ENCODE measurements around the gene METAP1D.
"Not testable (repeated sequence)": the region's sequence is repeated elsewhere in the genome, so short reads cannot be mapped to it uniquely, and the experiment has no call there.

METAP1D gene

DNA sequence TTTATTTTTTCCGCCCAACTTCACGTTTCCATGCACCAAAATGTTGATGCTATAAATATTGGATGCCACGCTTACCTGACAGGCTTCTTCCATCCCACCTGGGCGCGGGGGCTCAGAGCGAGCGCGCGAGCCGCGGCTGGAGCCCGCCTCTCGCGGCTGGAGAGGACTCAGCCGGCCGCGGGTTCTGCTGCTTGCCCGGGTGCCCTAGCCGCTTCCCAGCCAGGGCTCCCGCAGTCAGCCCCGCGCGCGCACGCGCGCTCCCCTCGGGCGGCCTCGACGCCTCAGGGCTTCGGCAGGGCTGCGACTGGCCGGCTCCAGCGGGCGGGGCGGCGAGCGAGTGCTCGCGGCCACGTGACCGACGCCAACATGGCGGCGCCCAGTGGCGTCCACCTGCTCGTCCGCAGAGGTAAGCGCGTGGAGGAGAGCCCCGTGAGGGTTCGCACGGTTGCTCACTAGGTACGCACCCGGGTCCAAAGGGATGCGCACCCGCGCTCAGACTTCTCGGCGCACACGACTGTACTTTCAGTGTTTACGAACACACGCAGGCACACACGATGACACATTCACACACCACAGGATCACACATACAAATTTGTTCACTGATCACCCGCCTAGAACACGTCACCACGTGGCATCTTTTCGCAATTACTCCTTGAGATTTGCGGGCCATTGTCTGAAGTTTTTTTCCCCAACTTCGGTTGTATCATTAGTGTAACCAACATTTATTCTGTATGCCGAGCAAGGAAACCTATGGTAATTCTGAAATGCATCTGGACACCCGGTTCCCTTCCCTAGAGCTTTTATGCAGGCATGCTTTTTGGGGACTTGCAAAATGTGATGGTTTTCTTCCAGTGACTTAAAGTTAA is at the start of gene METAP1D:
Gene METAP1D, plus strand, starts transcription at position 350 of the 866 bp plus-strand sequence. Its CDS starts 17 bp downstream, at position 367.
- in situ Hi-C loops (cut with HindIII; ENCODE audit: low sequenced_read_pairs): no loop called here

DNA sequence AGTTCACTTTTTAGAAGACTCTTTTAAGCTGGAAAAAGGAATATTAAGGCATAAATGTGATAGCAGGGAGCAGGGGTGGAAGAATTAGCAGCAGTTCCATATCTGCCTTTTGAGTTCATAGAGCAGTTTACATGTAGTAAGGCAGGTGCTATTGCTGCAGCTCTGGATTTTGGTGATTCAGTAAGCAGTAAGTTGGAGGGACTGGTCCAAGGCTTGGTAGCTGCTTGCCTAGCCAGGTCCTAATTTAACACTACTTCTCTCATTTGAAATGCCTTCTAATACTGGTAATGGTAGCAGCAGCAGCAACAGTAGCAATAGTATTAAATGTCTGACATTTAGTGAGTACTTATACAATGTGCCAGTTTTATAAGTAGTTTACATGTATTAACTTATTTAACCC is 47.5 kb upstream of the METAP1D start:
- in situ Hi-C loops (cut with HindIII; ENCODE audit: low sequenced_read_pairs): no loop called here

DNA sequence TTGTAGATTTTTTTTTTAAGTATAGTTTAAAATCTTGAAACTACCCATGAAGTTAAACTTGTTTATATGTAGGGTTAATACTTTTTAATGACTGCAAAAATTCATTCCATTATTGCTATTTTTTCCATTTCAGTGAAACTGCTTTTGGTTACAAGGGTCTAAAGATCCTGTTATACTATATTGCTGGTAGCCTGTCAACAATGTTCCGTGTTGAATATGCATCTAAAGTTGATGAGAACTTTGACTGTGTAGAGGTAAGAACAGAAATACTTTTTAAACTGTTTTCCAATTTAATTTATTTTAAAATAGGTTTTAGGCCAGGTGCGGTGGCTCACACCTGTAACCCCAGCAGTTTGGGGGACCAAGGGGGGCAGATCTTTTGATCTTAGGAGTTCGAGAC is 47.0 kb upstream of the METAP1D start:
- in situ Hi-C loops (cut with HindIII; ENCODE audit: low sequenced_read_pairs): no loop called here

DNA sequence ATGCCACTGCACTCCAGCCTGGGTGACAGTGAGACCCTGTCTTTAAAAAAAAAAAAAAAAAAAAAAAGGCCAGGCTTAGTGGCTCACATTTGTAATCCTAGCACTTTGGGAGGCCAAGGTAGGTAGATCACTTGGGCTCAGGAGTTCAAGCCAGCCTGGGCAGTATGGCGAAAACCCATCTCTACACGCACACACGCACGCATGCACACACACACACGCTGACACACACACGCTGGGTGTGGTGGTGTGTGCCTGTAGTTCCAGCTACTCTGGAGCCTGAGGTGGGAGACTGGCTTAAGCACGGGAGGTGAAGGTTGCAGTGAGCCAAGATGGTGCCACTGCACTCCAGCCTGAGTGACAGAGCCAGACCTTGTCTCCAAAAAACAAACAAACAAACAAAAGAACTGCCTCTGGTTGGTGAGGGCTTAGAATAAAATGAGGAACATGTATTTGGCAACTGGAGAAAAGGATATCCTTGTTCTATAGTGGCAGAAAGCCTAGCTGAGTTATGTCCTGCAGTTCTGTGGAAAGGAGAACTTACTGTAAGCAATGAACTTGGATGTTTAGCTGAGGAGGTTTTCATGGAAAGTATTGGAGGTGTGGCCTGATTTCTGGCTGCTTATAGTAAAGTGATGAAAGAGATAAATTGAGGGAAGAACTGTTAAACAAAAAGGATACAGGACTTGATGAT is 43.5 kb upstream of the METAP1D start:
- in situ Hi-C loops (cut with HindIII; ENCODE audit: low sequenced_read_pairs): no loop called here

DNA sequence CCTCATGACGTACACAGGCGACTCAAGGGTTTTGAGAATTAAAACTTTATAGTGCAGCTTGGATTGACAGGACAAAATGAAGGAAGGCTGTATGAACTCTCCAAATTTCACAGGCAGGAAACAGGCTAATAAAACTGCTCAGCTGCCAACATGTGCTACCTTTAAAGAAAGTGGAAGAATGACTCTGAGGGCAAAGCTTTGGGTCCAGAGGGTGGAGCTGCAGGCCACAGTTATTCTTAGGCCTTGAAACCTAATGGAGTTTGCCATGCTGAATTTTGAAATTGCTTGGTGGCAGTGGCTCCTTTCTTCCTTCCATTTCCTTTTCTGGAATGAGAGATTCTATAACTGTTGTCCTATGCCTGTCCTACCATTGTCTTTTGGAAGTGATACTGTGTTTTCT is 42.7 kb upstream of the METAP1D start:
- in situ Hi-C loops (cut with HindIII; ENCODE audit: low sequenced_read_pairs): no loop called here

DNA sequence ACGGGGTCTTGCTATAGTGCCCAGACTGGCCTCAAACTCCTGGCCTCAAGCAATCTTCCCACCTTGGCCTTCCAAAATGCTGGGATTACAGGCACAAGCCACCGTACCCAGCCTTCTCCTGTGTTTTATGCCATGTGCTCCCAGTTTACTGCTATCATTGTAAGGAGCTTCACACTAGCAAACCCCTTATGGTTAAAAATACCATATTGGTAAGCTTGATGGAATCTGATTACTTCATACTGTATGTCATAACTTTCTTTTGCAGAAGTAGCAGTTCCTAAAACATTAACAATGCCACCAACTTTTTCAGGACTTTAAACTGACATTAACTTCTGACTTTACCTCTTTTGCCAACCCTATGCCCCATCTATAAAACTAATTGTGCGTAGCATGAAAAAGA is 41.3 kb upstream of the METAP1D start:
- in situ Hi-C loops (cut with HindIII; ENCODE audit: low sequenced_read_pairs): no loop called here

DNA sequence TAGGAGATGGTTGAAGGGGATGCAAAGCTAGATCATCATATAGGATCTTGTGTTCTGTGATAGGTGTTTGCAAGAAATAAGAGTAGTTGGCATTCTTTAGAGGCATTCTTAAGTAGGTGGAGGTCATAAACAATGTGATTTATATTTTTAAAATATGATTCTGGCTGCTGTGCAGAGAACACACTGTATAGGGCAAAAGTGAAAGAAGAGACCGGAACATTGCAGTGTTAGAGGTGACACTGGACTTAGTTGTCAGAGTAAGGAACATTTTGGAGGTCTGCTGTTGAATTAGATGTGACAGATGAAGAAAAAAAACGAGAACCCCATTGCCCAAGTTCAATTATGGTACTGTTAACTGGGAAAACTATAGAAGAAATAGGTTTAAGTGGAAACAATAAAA is 39.8 kb upstream of the METAP1D start:
- in situ Hi-C loops (cut with HindIII; ENCODE audit: low sequenced_read_pairs): no loop called here

DNA sequence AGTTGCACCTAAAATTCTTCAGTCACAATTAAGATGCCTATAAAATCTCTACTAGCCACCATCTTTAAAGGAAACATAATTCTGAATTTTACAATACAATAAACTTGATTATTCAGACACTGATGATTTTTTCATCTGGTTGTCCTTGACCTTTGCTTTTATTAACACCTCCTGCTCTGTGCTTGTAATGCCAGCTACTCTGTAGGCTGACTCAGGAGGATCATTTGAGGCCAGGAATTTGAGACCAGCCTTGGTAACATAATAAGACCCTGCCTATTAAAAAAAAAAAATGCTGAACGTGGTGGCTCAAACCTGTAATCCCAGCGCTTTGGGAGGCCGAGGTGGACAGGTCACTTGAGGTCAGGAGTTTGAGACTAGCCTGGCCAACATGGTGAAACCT is 39.2 kb upstream of the METAP1D start:
- in situ Hi-C loops (cut with HindIII; ENCODE audit: low sequenced_read_pairs): no loop called here

DNA sequence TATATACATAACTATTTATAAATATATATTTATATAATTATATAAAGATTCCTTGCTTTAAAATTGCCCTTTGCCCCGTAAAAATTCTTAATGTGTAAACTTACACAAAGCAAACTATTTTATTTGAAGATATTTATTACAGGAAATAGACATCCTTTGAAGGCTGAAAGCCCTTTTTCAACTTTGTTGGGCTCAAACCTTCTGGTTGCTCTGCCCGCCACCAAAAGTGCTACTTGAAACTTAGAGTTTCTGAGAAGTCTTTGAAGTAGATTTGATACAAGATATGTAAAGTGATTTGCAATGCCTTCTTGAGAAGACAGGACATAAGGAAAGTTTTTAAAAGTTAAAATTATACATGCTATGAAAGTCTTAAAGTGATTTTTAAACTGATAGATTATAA is 36.6 kb upstream of the METAP1D start:
- in situ Hi-C loops (cut with HindIII; ENCODE audit: low sequenced_read_pairs): no loop called here

DNA sequence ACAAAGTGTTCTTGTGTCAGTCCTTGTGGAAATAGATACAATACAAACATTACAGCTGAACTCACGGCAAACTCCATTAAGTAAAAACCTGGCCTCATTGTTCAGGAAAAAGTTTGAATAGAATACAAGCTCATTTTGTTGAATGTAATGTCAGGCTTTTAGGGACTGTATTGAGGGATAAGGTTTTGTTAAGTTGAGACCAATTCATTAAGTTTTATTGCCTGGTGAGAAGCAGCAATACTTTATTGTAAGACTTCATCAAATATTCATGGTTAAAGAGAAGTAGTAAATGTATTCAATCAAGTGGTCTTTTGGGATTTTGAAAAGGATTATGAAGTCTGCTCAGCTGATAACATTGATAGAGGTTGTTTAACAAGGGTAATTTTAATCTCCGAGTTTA is 35.4 kb upstream of the METAP1D start:
- in situ Hi-C loops (cut with HindIII; ENCODE audit: low sequenced_read_pairs): no loop called here

DNA sequence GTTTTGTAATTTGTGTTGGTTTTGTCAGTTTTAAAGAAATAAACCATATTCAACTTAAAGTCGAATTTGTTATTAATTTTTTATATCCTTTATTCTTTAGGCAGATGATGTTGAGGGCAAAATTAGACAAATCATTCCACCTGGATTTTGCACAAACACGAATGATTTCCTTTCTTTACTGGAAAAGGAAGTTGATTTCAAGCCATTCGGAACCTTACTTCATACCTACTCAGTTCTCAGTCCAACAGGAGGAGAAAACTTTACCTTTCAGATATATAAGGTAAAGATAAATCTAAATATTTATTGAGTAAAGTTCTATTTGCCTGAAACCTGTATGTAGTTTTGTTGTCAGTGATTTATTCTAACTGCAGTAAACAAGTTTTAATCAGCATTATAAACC is 34.5 kb upstream of the METAP1D start:
- in situ Hi-C loops (cut with HindIII; ENCODE audit: low sequenced_read_pairs): no loop called here

DNA sequence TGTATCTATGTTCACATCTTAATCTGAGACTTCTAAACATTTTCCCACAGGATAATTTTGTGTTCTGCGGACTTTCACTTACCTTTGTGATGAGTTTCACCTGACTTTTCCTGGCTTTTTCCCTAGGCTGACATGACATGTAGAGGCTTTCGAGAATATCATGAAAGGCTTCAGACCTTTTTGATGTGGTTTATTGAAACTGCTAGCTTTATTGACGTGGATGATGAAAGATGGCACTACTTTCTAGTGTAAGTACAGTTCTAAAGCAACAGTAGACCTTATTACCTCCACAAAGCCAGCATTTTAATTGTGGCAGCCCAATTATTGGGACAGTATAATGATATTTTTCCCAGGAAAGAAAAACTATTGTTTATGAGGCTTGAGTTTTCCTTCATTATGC is 34.1 kb upstream of the METAP1D start:
- in situ Hi-C loops (cut with HindIII; ENCODE audit: low sequenced_read_pairs): no loop called here

DNA sequence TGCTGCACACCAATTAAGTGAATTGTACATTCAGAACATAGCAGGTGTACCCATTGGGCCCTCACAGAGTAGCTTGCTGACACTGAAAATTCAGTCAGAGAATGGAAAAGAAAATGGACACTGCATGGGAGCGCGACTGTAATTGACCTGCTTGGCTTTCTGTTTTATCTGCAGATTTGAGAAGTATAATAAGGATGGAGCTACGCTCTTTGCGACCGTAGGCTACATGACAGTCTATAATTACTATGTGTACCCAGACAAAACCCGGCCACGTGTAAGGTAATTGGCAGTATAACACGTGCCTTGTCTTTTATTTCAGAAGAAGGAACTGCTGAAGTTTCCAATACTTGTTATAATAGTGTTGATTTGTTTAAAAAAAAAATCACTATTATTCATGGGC is 33.5 kb upstream of the METAP1D start:
- in situ Hi-C loops (cut with HindIII; ENCODE audit: low sequenced_read_pairs): no loop called here

DNA sequence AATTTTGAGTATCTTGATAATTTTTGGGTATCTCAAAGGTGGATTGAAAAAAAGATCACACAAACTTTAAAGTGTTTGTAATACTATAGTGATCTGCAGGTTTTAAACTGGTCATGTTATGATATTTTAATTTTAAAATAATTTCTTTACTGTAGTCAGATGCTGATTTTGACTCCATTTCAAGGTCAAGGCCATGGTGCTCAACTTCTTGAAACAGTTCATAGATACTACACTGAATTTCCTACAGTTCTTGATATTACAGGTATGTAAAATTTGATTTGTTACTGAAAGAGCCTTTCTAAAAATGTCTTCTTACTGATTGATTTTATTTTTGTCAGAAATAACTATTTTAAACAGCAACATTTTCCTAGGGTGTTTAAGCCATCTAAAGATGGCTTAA is 33.1 kb upstream of the METAP1D start:
- in situ Hi-C loops (cut with HindIII; ENCODE audit: low sequenced_read_pairs): no loop called here

DNA sequence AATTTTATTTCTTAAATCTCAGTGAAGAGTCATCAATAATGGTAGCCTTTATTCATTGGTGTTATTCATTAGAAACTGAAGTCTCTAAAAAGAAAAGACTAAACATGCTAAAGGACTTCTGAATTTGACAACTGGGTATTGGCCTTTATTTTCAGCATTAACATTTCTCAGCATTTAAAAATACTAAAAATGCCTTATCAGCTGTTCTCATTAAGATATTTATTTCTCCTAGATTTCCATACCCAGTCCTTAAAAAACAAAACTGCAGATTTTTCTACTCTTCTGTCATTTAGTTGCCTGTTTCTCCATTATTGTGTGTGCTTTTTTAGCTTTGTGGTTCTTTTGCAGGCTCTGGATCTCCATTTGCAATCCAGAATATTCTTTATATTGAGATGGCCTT is 31.2 kb upstream of the METAP1D start:
- in situ Hi-C loops (cut with HindIII; ENCODE audit: low sequenced_read_pairs): no loop called here

DNA sequence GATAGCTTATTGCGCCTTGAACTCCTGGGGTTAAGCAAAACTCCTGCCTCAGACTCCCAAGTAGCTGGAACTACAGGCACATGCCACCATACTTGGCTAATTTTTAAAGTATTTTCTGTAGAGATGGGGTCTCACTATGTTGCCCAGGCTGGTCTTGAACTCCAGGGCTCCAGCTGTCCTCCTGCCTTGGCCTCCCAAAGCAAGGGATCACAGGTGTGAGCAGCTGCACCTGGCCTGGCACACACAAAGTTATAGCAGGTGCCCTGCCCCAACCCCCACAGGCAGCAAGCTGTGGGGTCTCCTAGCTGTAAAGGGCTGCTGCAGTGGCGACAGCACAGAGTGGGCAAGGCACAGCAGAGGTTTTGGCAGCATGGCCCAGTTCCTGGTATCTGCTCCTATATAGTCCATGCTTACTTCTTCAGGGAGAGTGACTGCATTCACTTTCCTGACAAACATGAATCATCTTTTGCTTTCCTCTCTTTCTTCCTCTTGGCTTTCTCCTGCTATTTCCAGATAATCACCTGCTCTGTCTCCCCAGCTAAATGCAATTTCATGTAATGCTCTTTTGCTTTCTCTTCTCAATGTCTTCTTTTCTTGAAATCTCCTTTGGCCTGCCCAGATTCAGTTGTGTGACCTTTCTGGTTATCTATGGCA is 27.3 kb upstream of the METAP1D start:
- in situ Hi-C loops (cut with HindIII; ENCODE audit: low sequenced_read_pairs): no loop called here

DNA sequence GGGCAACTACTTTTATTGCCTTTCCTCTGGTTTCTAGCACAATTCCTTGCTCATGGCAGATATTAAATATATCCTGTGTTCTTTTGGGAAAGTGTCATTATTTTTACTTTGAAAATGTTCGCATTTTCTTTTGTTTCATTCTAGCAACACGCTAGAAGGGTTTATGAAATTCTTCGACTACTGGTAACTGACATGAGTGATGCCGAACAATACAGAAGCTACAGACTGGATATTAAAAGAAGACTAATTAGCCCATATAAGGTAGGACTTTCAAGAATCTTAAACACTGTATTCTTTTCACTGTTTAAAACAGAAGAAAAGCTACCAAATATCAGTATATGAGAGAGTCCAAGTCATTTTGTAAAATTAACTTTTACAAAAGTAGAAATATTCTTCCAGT is 20.6 kb upstream of the METAP1D start:
- in situ Hi-C loops (cut with HindIII; ENCODE audit: low sequenced_read_pairs): no loop called here

DNA sequence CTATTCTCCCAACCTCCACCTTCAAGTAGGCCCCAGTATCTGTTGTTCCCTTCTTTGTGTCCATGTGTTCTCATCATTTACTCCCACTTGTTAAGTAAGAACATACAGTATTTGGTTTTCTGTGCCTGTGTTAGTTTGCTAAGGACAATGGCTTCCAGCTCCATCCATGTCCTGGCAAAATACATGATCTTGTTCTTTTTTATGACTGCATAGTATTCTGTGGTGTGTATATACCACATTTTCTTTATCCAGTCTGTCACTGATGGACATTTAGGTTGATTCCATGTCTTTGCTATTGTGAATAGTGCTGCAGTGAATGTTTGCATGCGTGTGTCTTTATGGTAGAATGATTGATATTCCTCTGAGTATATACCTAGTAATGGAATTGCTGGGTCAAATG is 15.8 kb upstream of the METAP1D start:
- in situ Hi-C loops (cut with HindIII; ENCODE audit: low sequenced_read_pairs): not testable (repeated sequence)

DNA sequence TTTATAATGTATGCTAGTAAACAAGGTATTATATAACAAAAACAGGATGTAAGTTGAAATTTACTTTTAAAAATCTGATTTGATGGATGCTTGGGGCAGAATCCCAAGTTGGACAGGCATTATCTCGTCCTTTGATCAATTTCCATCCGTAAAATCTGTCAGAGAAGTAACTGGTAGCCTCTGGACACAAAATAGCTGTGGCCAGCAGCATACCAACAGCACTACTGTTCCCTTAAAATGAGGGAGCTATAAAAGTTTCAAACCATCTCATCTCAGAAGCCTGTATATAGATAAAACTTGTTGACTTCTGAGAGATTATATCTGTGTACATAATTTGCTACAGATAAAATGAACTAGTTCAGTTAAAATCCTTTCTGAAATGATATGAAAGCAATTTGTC is 14.7 kb upstream of the METAP1D start:
- in situ Hi-C loops (cut with HindIII; ENCODE audit: low sequenced_read_pairs): no loop called here

DNA sequence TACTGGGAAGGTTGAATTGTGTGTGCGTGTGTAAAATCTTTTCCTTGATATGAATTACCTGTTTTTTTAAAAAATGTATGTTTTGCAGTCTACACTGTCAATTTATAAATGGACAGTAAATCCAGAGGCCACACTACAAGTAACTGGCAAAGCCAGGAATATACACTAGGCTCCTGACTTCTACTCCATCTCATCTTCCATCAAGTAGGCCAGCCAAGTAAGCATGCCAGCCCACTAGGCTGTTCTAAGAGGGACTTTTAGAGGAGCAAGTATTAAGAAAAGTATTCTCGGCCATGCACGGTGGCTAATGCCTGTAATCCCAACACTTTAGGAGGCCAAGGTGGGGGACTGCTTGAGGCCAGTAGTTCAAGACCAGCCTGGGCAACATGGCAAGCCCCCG is 13.0 kb upstream of the METAP1D start:
- in situ Hi-C loops (cut with HindIII; ENCODE audit: low sequenced_read_pairs): no loop called here

DNA sequence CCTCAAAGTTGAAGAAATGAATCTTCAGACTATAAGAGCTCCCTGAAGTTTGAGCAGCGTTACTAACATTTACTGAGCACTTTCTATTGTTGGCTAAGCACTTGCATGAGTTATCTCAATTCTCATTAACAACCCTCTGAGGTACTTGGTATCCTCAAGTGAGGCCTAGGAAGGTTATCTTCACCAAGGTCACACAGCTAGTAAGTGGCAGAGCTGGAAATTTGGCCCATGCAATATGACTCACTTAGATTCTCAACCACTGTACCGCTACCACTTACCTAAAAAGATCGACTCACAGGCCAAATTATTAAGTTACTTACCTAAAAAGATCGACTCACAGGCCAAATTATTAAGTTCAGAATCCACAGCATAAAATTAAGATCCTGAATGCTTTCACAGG is 8.7 kb upstream of the METAP1D start:
- in situ Hi-C loops (cut with HindIII; ENCODE audit: low sequenced_read_pairs): no loop called here

DNA sequence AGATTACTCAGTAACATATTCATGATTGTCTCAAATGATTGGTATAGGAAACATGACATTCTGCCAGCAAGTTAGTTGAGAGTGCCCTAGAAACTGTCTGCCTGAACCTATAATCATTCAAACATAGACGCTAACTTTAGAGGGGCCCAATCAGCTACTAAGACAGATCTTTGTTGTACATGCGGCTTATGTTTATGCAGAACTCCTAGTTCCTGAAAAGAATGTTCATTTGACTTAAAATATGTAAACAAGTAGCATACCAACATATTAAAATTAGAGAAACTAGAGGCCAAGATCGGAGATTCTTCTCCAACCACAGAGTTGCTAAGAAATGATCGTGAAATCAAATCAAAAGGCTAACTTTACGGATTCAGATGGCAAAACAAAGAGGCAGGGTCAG is 4.2 kb upstream of the METAP1D start:
- in situ Hi-C loops (cut with HindIII; ENCODE audit: low sequenced_read_pairs): no loop called here

Data from DLD1 (cell line).